Activated naive CD8-positive, alpha-beta T cell treated with anti-CD3 and anti-CD28 coated beads, Interleukin-2, amount 50 U/mL, for 16 hours (primary cell): ENCODE results near the gene NEDD4.

ENCODE experiments used
- DNase-seq: peaks from one replicate; pipeline ENCODE4 v3.0.0-alpha.2; 2020; ENCODE audit warnings: low read depth, low spot score

Gene NEDD4

GRCh38 chr15:55780292-55780691 is 213.1 kb downstream of the NEDD4 start:
- no peak for DNase-seq

GRCh38 chr15:55778932-55779331 is 214.5 kb downstream of the NEDD4 start:
- no peak for DNase-seq
